Lower lobe of right lung (tissue), 2 donors: ENCODE data around the gene VWA8. TPM values are rescaled to one million over a fixed set of nuclear protein-coding genes. Genes with fewer than 3 reads are reported as not detected.
"Not testable (repeated sequence)": the region's sequence is repeated elsewhere in the genome, so short reads cannot be mapped to it uniquely, and the experiment has no call there.

Experiments
- ATAC-seq, 2 donors: fragments of 200-7000 bp; cut with Tn5 transposase; one replicate each; pipeline ENCODE4 v1.9.1; 2020 to 2022; ENCODE audit warnings: mild to moderate bottlenecking in 2 of 2, moderate library complexity in 2 of 2
- DNase-seq: peaks from one replicate; pipeline ENCODE4 v3.0.0-alpha.2; 2020
- H3K27ac ChIP-seq: fragments of 200-600 bp; one replicate; pipeline ENCODE4 v1.8.0; 2022
- H3K27me3 ChIP-seq: fragments of 200-600 bp; one replicate; pipeline ENCODE4 v1.8.0; 2022; ENCODE audit warnings: low read depth
- H3K36me3 ChIP-seq: fragments of 200-600 bp; one replicate; pipeline ENCODE4 v1.8.0; 2022; ENCODE audit warnings: mild to moderate bottlenecking
- H3K4me1 ChIP-seq: fragments of 200-600 bp; one replicate; pipeline ENCODE4 v1.8.0; 2022
- H3K4me3 ChIP-seq: fragments of 200-600 bp; one replicate; pipeline ENCODE4 v1.8.0; 2022; ENCODE audit warnings: mild to moderate bottlenecking
- H3K9me3 ChIP-seq: fragments of 200-600 bp; one replicate; pipeline ENCODE4 v1.8.0; 2022
- intact Hi-C: fragments of 100-400 bp; cut with DNase I; formaldehyde crosslinking; loops from one replicate; pipeline ENCODE4 v1.11.0; 2022
- total RNA-seq: library from RNA; stranded (reverse); fragmentation: NEBNext Ultra II Directional; extraction: Animal tissue kit (Norgen Biotek cat#: 25700); gene quantifications from one replicate; pipeline ENCODE4 v1.2.1, GENCODE V29; 2021
- TF ChIP-seq, protein P1 (sequence below): fragments of 200-600 bp; IDR thresholded peaks from one replicate; pipeline ENCODE4 v1.8.0; 2022; ENCODE audit warnings: antibody characterized with exemption, mild to moderate bottlenecking
- donor health status: DM: no; HTN: yes; CAD: no; lungs with severe emphysema.

The VWA8 gene
- total RNA-seq, 1 donor from 2014 or later = 18.2 TPM

DNA sequence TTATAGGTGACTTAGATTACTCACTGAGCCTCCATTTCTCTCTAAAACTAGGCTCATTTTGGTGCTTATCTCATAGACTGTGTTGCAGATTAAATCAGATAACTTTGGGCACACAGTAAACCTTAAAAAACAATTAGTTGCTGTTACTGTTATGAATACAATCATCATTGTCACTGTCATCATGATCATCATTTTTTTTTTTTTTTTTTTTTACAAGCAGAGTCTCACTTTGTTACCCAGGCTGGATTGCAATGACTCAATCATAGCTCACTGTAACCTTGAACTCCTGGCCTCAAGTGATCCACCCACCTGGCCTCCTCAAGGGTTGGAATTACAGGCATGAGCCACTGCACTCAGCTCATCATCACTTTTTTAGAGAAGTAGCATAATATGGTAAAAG is 60.0 kb downstream of the VWA8 start:
- ATAC-seq (no peak), DNase-seq (no peak)
- no peaks in the 10 kb centered on the region for H3K9me3 ChIP-seq
- no peaks in the 10 kb centered on the region for H3K36me3 ChIP-seq
- no peaks in the 10 kb centered on the region for H3K27me3 ChIP-seq
- H3K4me3 ChIP-seq = no peak overlapping the region
- H3K4me1 ChIP-seq = no peaks in the 10 kb centered on the region
- intact Hi-C loops = no loop called here
- H3K27ac ChIP-seq = no peak overlapping the region
- TF ChIP-seq, protein P1, sequence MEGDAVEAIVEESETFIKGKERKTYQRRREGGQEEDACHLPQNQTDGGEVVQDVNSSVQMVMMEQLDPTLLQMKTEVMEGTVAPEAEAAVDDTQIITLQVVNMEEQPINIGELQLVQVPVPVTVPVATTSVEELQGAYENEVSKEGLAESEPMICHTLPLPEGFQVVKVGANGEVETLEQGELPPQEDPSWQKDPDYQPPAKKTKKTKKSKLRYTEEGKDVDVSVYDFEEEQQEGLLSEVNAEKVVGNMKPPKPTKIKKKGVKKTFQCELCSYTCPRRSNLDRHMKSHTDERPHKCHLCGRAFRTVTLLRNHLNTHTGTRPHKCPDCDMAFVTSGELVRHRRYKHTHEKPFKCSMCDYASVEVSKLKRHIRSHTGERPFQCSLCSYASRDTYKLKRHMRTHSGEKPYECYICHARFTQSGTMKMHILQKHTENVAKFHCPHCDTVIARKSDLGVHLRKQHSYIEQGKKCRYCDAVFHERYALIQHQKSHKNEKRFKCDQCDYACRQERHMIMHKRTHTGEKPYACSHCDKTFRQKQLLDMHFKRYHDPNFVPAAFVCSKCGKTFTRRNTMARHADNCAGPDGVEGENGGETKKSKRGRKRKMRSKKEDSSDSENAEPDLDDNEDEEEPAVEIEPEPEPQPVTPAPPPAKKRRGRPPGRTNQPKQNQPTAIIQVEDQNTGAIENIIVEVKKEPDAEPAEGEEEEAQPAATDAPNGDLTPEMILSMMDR = no peak

GRCh38 chr13:41898411-41898810 is 62.5 kb downstream of the VWA8 start:
- ATAC-seq, H3K4me3 ChIP-seq, intact Hi-C loops, H3K27ac ChIP-seq, H3K27me3 ChIP-seq, H3K36me3 ChIP-seq, H3K4me1 ChIP-seq, H3K9me3 ChIP-seq, DNase-seq: not testable (repeated sequence)

DNA sequence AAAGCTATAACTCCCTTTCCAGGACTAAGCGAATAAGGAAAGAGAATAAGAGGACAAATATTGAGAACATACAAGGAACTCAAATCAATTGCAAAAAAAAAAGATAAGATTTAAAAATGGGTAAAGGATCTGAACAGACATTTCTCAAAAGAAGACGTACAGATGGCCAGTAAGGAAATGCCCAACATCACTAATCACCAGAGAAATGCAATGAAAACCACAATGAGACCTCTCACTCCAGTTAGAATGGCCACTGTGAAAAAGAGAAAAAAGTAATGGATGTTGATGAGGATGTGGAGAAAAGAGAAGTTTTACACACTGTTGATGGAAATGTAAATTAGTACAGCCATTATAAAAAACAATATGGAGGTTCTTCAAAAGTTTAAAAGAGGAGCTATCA is 63.8 kb downstream of the VWA8 start:
- Histone ChIP-seq H3K4me1 (no peaks in the 10 kb centered on the region), H3K36me3 (no peaks in the 10 kb centered on the region), H3K27ac (no peak overlapping the region), H3K27me3 (no peaks in the 10 kb centered on the region), H3K4me3 (no peak overlapping the region), H3K9me3 (no peaks in the 10 kb centered on the region)
- TF ChIP-seq, protein P1 = no peak
- ATAC-seq = no peak
- intact Hi-C loops = no loop called here
- no peak for DNase-seq

GRCh38 chr13:41895478-41895877 is 65.4 kb downstream of the VWA8 start:
- intact Hi-C loops = no loop called here
- Histone ChIP-seq H3K4me1 (no peaks in the 10 kb centered on the region), H3K27me3 (no peaks in the 10 kb centered on the region), H3K9me3 (no peaks in the 10 kb centered on the region), H3K4me3 (no peak overlapping the region), H3K27ac (no peak overlapping the region), H3K36me3 (peaks cover 9% of the 10 kb centered on the region)
- ATAC-seq = no peak
- TF ChIP-seq, protein P1 = no peak
- DNase-seq = no peak

- Histone ChIP-seq H3K4me1 (no peaks in the 10 kb centered on the region), H3K27me3 (no peaks in the 10 kb centered on the region), H3K36me3 (peaks cover 17% of the 10 kb centered on the region), H3K9me3 (no peaks in the 10 kb centered on the region), H3K4me3 (no peak overlapping the region), H3K27ac (no peak overlapping the region)
- ATAC-seq = no peak
- no peak for DNase-seq
- TF ChIP-seq, protein P1 = no peak
- intact Hi-C loops = no loop called here
These were observed 69.8 kb downstream of the VWA8 start for GRCh38 chr13:41891119-41891518.

DNA sequence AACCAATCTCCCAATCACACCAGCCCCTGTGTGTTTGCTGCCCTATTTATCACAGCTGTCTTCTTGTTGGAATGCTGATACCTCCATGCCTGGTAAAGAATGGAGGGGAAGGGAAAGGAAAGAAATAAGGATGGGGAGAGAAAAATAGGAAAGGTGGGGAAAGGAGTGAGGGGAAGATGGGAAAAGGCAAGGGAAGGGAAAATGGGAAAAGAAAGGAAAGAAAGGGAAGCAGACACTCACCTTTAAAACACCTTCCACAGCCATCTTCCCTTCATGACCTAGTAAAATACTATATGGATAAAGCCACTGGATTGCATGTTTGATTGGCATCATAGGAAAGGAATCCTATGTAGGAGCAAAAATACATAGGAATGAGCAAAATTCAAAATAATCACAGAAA is 77.8 kb downstream of the VWA8 start:
- H3K9me3 ChIP-seq = no peaks in the 10 kb centered on the region
- ATAC-seq (no peak), DNase-seq (no peak)
- intact Hi-C loops = no loop called here
- H3K27me3 ChIP-seq = no peaks in the 10 kb centered on the region
- TF ChIP-seq, protein P1 = no peak
- H3K36me3 ChIP-seq = peaks cover 23% of the 10 kb centered on the region
- H3K4me3 ChIP-seq = no peak overlapping the region
- H3K4me1 ChIP-seq = no peaks in the 10 kb centered on the region
- H3K27ac ChIP-seq = no peak overlapping the region

GRCh38 chr13:41881890-41882289 is 79.0 kb downstream of the VWA8 start:
- DNase-seq = not testable (repeated sequence)

More at GRCh38 chr13:41881890-41882289, 79.0 kb downstream of the VWA8 start:
- H3K9me3 ChIP-seq, intact Hi-C loops, H3K4me1 ChIP-seq, ATAC-seq, H3K27me3 ChIP-seq, H3K4me3 ChIP-seq, H3K27ac ChIP-seq: not testable (repeated sequence)
- H3K36me3 ChIP-seq = peaks cover 23% of the 10 kb centered on the region
